Measurements from ENCODE around the gene DMD.
A peak's percentile ranks its signal among the peaks of the same experiment; 100 is the strongest.

DMD gene

DNA sequence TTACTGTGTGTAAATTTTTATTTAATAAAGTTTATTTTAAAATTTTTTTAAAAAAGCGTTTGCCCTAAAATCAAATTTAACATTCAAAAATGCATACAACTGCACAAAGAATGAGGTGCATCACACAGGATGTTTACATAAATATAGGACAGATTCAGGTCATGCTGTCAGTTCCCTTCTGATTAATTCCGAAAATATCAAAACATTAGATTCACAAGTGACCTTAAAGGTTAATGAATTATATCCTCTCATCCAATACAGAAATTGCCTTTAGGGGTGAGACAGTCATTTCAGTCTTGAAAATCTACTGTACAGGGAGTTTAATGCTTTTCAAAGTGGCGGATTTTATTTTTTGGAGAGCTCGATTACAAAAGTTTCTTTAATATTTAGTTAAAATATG, 1930.8 kb downstream of the DMD start:
- H4K20me1 ChIP-seq (ENCODE audit: insufficient read depth, low read length): no peaks in the 10 kb centered on the region
- H3K4me2 ChIP-seq (ENCODE audit: low read depth, low read length): no peak overlapping the region
- no peaks in the 10 kb centered on the region for H3K79me2 ChIP-seq (ENCODE audit: low read length)
- no peak for TF ChIP-seq EZH2 (optimal IDR thresholded peaks at IDR 0.05; ENCODE audit: low read depth, low read length)
- TF ChIP-seq, protein P1, sequence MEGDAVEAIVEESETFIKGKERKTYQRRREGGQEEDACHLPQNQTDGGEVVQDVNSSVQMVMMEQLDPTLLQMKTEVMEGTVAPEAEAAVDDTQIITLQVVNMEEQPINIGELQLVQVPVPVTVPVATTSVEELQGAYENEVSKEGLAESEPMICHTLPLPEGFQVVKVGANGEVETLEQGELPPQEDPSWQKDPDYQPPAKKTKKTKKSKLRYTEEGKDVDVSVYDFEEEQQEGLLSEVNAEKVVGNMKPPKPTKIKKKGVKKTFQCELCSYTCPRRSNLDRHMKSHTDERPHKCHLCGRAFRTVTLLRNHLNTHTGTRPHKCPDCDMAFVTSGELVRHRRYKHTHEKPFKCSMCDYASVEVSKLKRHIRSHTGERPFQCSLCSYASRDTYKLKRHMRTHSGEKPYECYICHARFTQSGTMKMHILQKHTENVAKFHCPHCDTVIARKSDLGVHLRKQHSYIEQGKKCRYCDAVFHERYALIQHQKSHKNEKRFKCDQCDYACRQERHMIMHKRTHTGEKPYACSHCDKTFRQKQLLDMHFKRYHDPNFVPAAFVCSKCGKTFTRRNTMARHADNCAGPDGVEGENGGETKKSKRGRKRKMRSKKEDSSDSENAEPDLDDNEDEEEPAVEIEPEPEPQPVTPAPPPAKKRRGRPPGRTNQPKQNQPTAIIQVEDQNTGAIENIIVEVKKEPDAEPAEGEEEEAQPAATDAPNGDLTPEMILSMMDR (IDR thresholded peaks at IDR 0.05; ENCODE audit: low read length): no peak
- no peak for TF ChIP-seq EZH2phosphoT487 (IDR thresholded peaks at IDR 0.05; ENCODE audit: low read length)
- DNase-seq: no peak
- H3K27ac ChIP-seq (ENCODE audit: low read length): no peak overlapping the region
- no peaks in the 10 kb centered on the region for H3K9me3 ChIP-seq (replicated peaks; ENCODE audit: insufficient read depth, low read length)
- H3K4me1 ChIP-seq (ENCODE audit: low read length): no peaks in the 10 kb centered on the region
- H2AFZ ChIP-seq (ENCODE audit: low read length): no peak overlapping the region
- no peak overlapping the region for H3K9ac ChIP-seq (ENCODE audit: low read length)
- H3F3A ChIP-seq (ENCODE audit: insufficient read depth, low read length): no peaks in the 10 kb centered on the region
- no peak overlapping the region for H3K4me3 ChIP-seq (ENCODE audit: low read length)
- H3K9me2 ChIP-seq (replicated peaks; ENCODE audit: insufficient read depth, low read length): no peaks in the 10 kb centered on the region
- no peaks in the 10 kb centered on the region for H3K36me3 ChIP-seq (replicated peaks; ENCODE audit: insufficient read depth, low read length)
- H3K27me3 ChIP-seq (replicated peaks; ENCODE audit: insufficient read depth, low read length): no peaks in the 10 kb centered on the region

DNA sequence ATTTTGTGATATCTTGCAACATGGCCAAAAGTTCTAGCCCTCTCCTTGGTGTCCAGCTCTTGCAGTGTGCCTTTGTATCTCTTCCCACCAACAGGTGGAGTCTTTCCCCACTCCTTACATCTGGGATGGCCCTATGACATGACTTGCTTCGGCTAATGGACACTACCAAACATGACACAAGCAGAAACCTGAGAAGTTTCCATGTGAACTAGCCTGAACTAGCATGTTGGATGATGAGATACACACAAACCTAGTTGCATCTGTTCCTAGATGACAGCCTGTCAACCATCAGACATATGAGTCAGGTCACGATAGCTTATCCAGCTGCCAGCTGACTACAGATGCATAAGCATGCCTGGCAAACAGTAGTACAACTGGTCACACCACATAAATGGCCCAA, 1932.0 kb downstream of the DMD start:
- TF ChIP-seq EZH2 (optimal IDR thresholded peaks at IDR 0.05; ENCODE audit: low read depth, low read length): no peak
- TF ChIP-seq, protein P1 (IDR thresholded peaks at IDR 0.05; ENCODE audit: low read length): peak; percentile 18; the same call in 1 of the 2 replicates
- Histone ChIP-seq H3K36me3 (replicated peaks; ENCODE audit: insufficient read depth, low read length) (no peaks in the 10 kb centered on the region), H3F3A (ENCODE audit: insufficient read depth, low read length) (no peaks in the 10 kb centered on the region), H3K9me2 (replicated peaks; ENCODE audit: insufficient read depth, low read length) (no peaks in the 10 kb centered on the region), H3K9ac (ENCODE audit: low read length) (no peak overlapping the region), H4K20me1 (ENCODE audit: insufficient read depth, low read length) (no peaks in the 10 kb centered on the region), H2AFZ (ENCODE audit: low read length) (no peak overlapping the region), H3K4me2 (ENCODE audit: low read depth, low read length) (no peak overlapping the region), H3K4me1 (ENCODE audit: low read length) (no peaks in the 10 kb centered on the region), H3K27me3 (replicated peaks; ENCODE audit: insufficient read depth, low read length) (no peaks in the 10 kb centered on the region), H3K27ac (ENCODE audit: low read length) (no peak overlapping the region), H3K79me2 (ENCODE audit: low read length) (no peaks in the 10 kb centered on the region), H3K4me3 (ENCODE audit: low read length) (no peak overlapping the region), H3K9me3 (replicated peaks; ENCODE audit: insufficient read depth, low read length) (no peaks in the 10 kb centered on the region)
- DNase-seq: no peak

DNA sequence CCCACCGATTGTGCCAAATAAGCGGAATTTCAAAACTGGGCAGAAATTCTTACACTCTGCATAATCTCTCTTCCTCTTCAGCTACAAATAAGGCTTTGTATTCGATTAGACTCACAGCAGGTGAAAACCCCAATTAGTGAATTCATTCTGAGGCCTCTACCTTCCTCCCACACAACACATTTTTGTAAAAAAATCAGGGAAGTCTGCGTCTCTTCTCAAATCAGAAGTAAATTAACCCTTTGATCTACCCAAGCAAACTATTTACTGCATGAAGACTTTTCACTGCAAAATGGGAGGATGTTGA, 1938.9 kb downstream of the DMD start:
- H3K27ac ChIP-seq (ENCODE audit: low read length): no peak overlapping the region
- H3K9me3 ChIP-seq (replicated peaks; ENCODE audit: insufficient read depth, low read length): no peaks in the 10 kb centered on the region
- no peak overlapping the region for H3K4me2 ChIP-seq (ENCODE audit: low read depth, low read length)
- H3K4me1 ChIP-seq (ENCODE audit: low read length): no peaks in the 10 kb centered on the region
- no peaks in the 10 kb centered on the region; the same call in 1 of the 2 replicates for H3F3A ChIP-seq (ENCODE audit: insufficient read depth, low read length)
- H3K79me2 ChIP-seq (ENCODE audit: low read length): no peaks in the 10 kb centered on the region
- TF ChIP-seq EZH2phosphoT487 (IDR thresholded peaks at IDR 0.05; ENCODE audit: low read length) (no peak), EZH2 (optimal IDR thresholded peaks at IDR 0.05; ENCODE audit: low read depth, low read length) (no peak)
- TF ChIP-seq, protein P1 (IDR thresholded peaks at IDR 0.05; ENCODE audit: low read length): no peak
- no peak overlapping the region for H3K4me3 ChIP-seq (ENCODE audit: low read length)
- H2AFZ ChIP-seq (ENCODE audit: low read length): no peak overlapping the region
- H3K9ac ChIP-seq (ENCODE audit: low read length): no peak overlapping the region
- no peaks in the 10 kb centered on the region for H3K9me2 ChIP-seq (replicated peaks; ENCODE audit: insufficient read depth, low read length)
- no peak for DNase-seq
- no peaks in the 10 kb centered on the region for H3K27me3 ChIP-seq (replicated peaks; ENCODE audit: insufficient read depth, low read length)
- H4K20me1 ChIP-seq (ENCODE audit: insufficient read depth, low read length): no peaks in the 10 kb centered on the region
- H3K36me3 ChIP-seq (replicated peaks; ENCODE audit: insufficient read depth, low read length): no peaks in the 10 kb centered on the region

Data from MM.1S (cell line).